ENCODE results near the gene GUCD1. TPM values are rescaled to one million over a fixed set of nuclear protein-coding genes. Genes with fewer than 3 reads are reported as not detected.

The GUCD1 gene
- total and polyA plus RNA-seq, 2 of the 13 experiments (the other 11 are each of a cell fraction or from before 2014, with no cell fraction given): 128 to 245 TPM

DNA sequence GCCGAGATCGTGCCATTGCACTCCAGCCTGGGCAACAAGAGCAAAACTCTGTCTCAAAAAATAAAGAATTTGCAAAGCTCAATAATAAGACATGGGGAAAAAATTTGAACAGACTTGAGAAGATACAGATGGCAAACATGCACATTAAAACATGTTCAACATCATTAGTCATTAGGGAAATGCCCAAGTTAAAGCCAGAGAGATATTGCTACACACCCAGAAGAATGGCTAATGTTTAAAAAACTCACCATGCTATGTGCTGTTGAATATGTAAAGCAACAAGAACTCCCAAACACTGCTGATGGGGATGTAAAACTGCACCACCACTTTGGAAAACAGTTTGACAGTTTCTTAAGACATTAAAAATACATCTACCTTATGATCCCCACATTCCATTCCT, 25.3 kb upstream of the GUCD1 start:
- Histone ChIP-seq H3K27me3 (ENCODE audit: control insufficient read depth in 1 of 2, insufficient read depth in 2 of 2, low read length in 2 of 2) (no peaks in the 10 kb centered on the region), H3K4me3 (replicated peaks in 1 of 3; ENCODE audit: insufficient read depth in 1 of 3, low read depth in 2 of 3, low read length in 3 of 3) (no peak overlapping the region), H3K4me1 (ENCODE audit: insufficient read depth, low read length) (peaks cover 95% of the 10 kb centered on the region), H3K27ac (ENCODE audit: extremely low read length, insufficient read depth, low read length) (peak overlapping the region; percentile 97), H3K9me3 (ENCODE audit: low read length) (no peaks in the 10 kb centered on the region), H2AFZ (ENCODE audit: low read length) (no peak overlapping the region), H3K36me3 (replicated peaks in 1 of 2; ENCODE audit: control insufficient read depth in 1 of 2, insufficient read depth in 2 of 2, low read length in 2 of 2) (no peaks in the 10 kb centered on the region; a peak in 2 of 5 replicates), H3K4me2 (ENCODE audit: low read depth, low read length) (0 out of 2 replicates have a peak overlapping the region, but pooled peaks have one; percentile 84), H3K9ac (ENCODE audit: insufficient read depth, low read depth, low read length) (no peak overlapping the region), H3K79me2 (ENCODE audit: insufficient read depth, low read length) (no peaks in the 10 kb centered on the region), H4K20me1 (ENCODE audit: insufficient read depth, low read length) (no peaks in the 10 kb centered on the region)
- BruUV-seq (replicated peaks): no TSS peak
- intact Hi-C loops (cut with micrococcal nuclease; ENCODE audit: unreplicated experiment) (no loop called here), in situ Hi-C loops (cut with HindIII; ENCODE audit: extremely low pct_ligation_motif_present, low pct_unique_long_range_greater_than_20kb) (no loop called here)
- WGBS (ENCODE audit: low lambda C conversion rate): 85% methylated on average over 2 of the region's 2 CpGs
- CTCF ChIA-PET (ENCODE audit: low intra/inter-chr PET ratio, low total read pairs): no interaction called here
- FAIRE-seq: no peak
- POLR2A ChIA-PET: interaction anchor here (2.5 to 6.5 kb wide), 7 partner anchors 8 to 73 kb away, joined by 11 to 138 read pairs (median 27); partner anchors contain the start of genes GUCD1, LRRC75B and SNRPD3
- TF ChIP-seq ZNF687 (CRISPR knock-in tag; IDR thresholded peaks at IDR 0.05) (0 out of 2 replicates have a peak, but pooled peaks have one; percentile 10), POLR2A (IDR thresholded peaks at IDR 0.05; ENCODE audit: insufficient read depth in 1 of 2, low read depth in 2 of 2, low read length in 2 of 2) (no peak), SRSF9 (IDR thresholded peaks at IDR 0.05; ENCODE audit: borderline replicate concordance, insufficient read depth, low read depth, low read length, poor library complexity, severe bottlenecking) (no peak), CEBPB (IDR thresholded peaks at IDR 0.05; ENCODE audit: borderline replicate concordance, low read depth, low read length) (peak; percentile 31; the same call in 1 of the 2 replicates)
- TF ChIP-seq, protein P1, sequence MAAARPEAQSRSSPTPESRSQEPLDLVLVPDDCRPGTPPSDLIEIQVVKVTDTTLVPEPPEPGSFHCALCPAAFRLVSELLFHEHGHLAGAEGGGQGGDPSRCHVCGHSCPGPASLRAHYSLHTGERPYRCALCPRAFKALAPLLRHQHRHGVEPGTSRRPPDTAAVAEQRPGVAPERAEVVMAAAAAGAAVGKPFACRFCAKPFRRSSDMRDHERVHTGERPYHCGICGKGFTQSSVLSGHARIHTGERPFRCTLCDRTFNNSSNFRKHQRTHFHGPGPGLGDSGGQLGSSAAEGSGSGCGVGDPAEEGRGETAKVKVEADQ (CRISPR knock-in tag; IDR thresholded peaks at IDR 0.05; ENCODE audit: borderline replicate concordance): no peak
- no peak for ATAC-seq
- DNase-seq (ENCODE audit: low spot score): no peak
